H9 (cell line): Measurements from ENCODE around the gene SULT1E1. TPM values are rescaled to one million over a fixed set of nuclear protein-coding genes. Genes with fewer than 3 reads are reported as not detected.

Experiments
- DNase-seq: peaks from one replicate; pipeline ENCODE4 v3.0.0-alpha.2; 2017
- H2AFZ ChIP-seq: one replicate; pipeline ENCODE4 v1.6.1; 2013; ENCODE audit warnings: mild to moderate bottlenecking, low read length, control low read depth, moderate library complexity
- H2AK5ac ChIP-seq: 2 replicates; pipeline ENCODE4 v1.6.1; 2013; ENCODE audit warnings: low read length, control low read depth, mixed read lengths; ENCODE audit not compliant: insufficient read length
- H2BK120ac ChIP-seq: one replicate; pipeline ENCODE4 v1.6.1; 2013; ENCODE audit warnings: low read depth, mild to moderate bottlenecking, low read length, control low read depth, inconsistent platforms; ENCODE audit not compliant: poor library complexity, severe bottlenecking
- H2BK12ac ChIP-seq: 2 replicates; pipeline ENCODE4 v1.6.1; 2013; ENCODE audit warnings: low read length, control low read depth, mixed read lengths, low read depth; ENCODE audit not compliant: insufficient read length
- H2BK15ac ChIP-seq: 2 replicates; pipeline ENCODE4 v1.6.1; 2013; ENCODE audit warnings: low read depth, low read length, control low read depth
- H2BK20ac ChIP-seq: one replicate; pipeline ENCODE4 v1.6.1; 2013; ENCODE audit warnings: low read depth, mild to moderate bottlenecking, low read length, control low read depth, inconsistent platforms; ENCODE audit not compliant: poor library complexity, severe bottlenecking
- H2BK5ac ChIP-seq: 2 replicates; pipeline ENCODE4 v1.6.1; 2013; ENCODE audit warnings: low read length, control low read depth, mixed read lengths; ENCODE audit not compliant: insufficient read length
- H3K14ac ChIP-seq: 2 replicates; pipeline ENCODE4 v1.6.1; 2013; ENCODE audit warnings: low read length, control low read depth; ENCODE audit not compliant: insufficient read depth
- H3K18ac ChIP-seq: 2 replicates; pipeline ENCODE4 v1.6.1; 2013; ENCODE audit warnings: low read depth, mild to moderate bottlenecking, mixed read lengths, low read length, control low read depth; ENCODE audit not compliant: insufficient read length
- H3K23ac ChIP-seq: 2 replicates; pipeline ENCODE4 v1.6.1; 2013; ENCODE audit warnings: low read length, control low read depth, mixed read lengths, low read depth; ENCODE audit not compliant: insufficient read length
- H3K23me2 ChIP-seq: 2 replicates; pipeline ENCODE4 v1.6.1; 2013; ENCODE audit warnings: low read depth, mild to moderate bottlenecking, mixed read lengths, low read length, control low read depth; ENCODE audit not compliant: insufficient read length, poor library complexity, severe bottlenecking
- H3K27ac ChIP-seq: 2 replicates; pipeline ENCODE4 v1.5.1; 2013; ENCODE audit warnings: low read length, control low read depth, mixed read lengths, low read depth; ENCODE audit not compliant: insufficient read length
- H3K27me3 ChIP-seq: 2 replicates; pipeline ENCODE4 v1.6.1; 2013; ENCODE audit warnings: low read length, control low read depth, inconsistent platforms; ENCODE audit not compliant: insufficient read depth
- H3K4ac ChIP-seq: 2 replicates; pipeline ENCODE4 v1.6.1; 2013; ENCODE audit warnings: low read depth, mild to moderate bottlenecking, control low read depth, inconsistent platforms, low read length, moderate library complexity
- H3K4me1 ChIP-seq: 2 replicates; pipeline ENCODE4 v1.6.1; 2013; ENCODE audit warnings: low read length, control low read depth, inconsistent platforms; ENCODE audit not compliant: insufficient read depth
- H3K4me2 ChIP-seq: 2 replicates; pipeline ENCODE4 v1.6.1; 2013; ENCODE audit warnings: low read length, control low read depth, mixed read lengths; ENCODE audit not compliant: insufficient read length, insufficient read depth
- H3K56ac ChIP-seq: 2 replicates; pipeline ENCODE4 v1.6.1; 2013; ENCODE audit warnings: low read depth, mild to moderate bottlenecking, mixed read lengths, low read length, control low read depth; ENCODE audit not compliant: insufficient read length
- H3K79me1 ChIP-seq: 2 replicates; pipeline ENCODE4 v1.6.1; 2013; ENCODE audit warnings: low read depth, mild to moderate bottlenecking, moderate library complexity, low read length, control low read depth, inconsistent platforms; ENCODE audit not compliant: insufficient read depth, poor library complexity, severe bottlenecking
- H3K79me2 ChIP-seq: 2 replicates; pipeline ENCODE4 v1.6.1; 2013; ENCODE audit warnings: low read length, control low read depth, inconsistent platforms; ENCODE audit not compliant: insufficient read depth
- H3K9ac ChIP-seq: 2 replicates; pipeline ENCODE4 v1.6.1; 2013; ENCODE audit warnings: low read length, control low read depth, mixed read lengths; ENCODE audit not compliant: insufficient read length; ENCODE audit errors: extremely low read depth
- H3K9me3 ChIP-seq: one replicate; pipeline ENCODE4 v1.6.1; 2013; ENCODE audit warnings: low read depth, low read length, inconsistent platforms; ENCODE audit not compliant: control insufficient read depth
- H3T11ph ChIP-seq: one replicate; pipeline ENCODE4 v1.6.1; 2013; ENCODE audit warnings: mild to moderate bottlenecking, low read length, control low read depth, inconsistent platforms
- H4K20me1 ChIP-seq: one replicate; pipeline ENCODE4 v1.6.1; 2013; ENCODE audit not compliant: control insufficient read depth, insufficient read length, insufficient read depth
- H4K5ac ChIP-seq: 2 replicates; pipeline ENCODE4 v1.6.1; 2013; ENCODE audit warnings: low read depth, mild to moderate bottlenecking, mixed read lengths, low read length, control low read depth; ENCODE audit not compliant: insufficient read length
- H4K8ac ChIP-seq: replicated peaks from 2 replicates; pipeline ENCODE4 v1.6.1; 2013; ENCODE audit warnings: low read length, control low read depth, mixed read lengths, low read depth; ENCODE audit not compliant: insufficient read length
- H4K91ac ChIP-seq: 2 replicates; pipeline ENCODE4 v1.6.1; 2013; ENCODE audit warnings: low read depth, mild to moderate bottlenecking, moderate library complexity, mixed read lengths, low read length, control low read depth; ENCODE audit not compliant: insufficient read length
- H3K27ac Mint-ChIP-seq, 3 experiments: 2 replicates in 2 of 3; 3 replicates in 1 of 3; pipeline ENCODE4 v1.8.0; 2020 to 2021; ENCODE audit warnings: mixed read lengths in 3 of 3, mild to moderate bottlenecking in 1 of 3, moderate library complexity in 1 of 3
- H3K27me3 Mint-ChIP-seq: 2 replicates; pipeline ENCODE4 v1.8.0; 2021; ENCODE audit warnings: low read depth, mild to moderate bottlenecking, moderate library complexity, mixed read lengths
- H3K36me3 Mint-ChIP-seq, 3 experiments: 2 replicates in 2 of 3; 3 replicates in 1 of 3; pipeline ENCODE4 v1.8.0; 2020 to 2021; ENCODE audit warnings: low read depth in 3 of 3, mixed read lengths in 3 of 3; ENCODE audit not compliant: insufficient read depth in 1 of 3
- H3K4me1 Mint-ChIP-seq, 2 experiments: 2 replicates each; pipeline ENCODE4 v1.8.0; 2020; ENCODE audit warnings: mixed read lengths in 2 of 2
- H3K4me3 Mint-ChIP-seq, 2 experiments: 2 replicates in 1 of 2; 3 replicates in 1 of 2; pipeline ENCODE4 v1.8.0; 2020 to 2021; ENCODE audit warnings: mild to moderate bottlenecking in 2 of 2, mixed read lengths in 2 of 2, moderate library complexity in 1 of 2
- H3K9me3 Mint-ChIP-seq, 2 experiments: 2 replicates in 1 of 2; 3 replicates in 1 of 2; pipeline ENCODE4 v1.8.0; 2020; ENCODE audit warnings: mild to moderate bottlenecking in 2 of 2, mixed read lengths in 2 of 2, moderate library complexity in 1 of 2
- total RNA-seq: library from RNA; stranded (reverse); gene quantifications from 2 replicates; pipeline ENCODE4 v1.2.1, GENCODE V29; 2021
- TF ChIP-seq, protein P1 (sequence below): fragments of 200-600 bp; sonication (generic); conservative IDR thresholded peaks from 3 replicates; pipeline ENCODE4 v1.8.0; 2021; ENCODE audit warnings: antibody characterized with exemption, mild to moderate bottlenecking

Gene SULT1E1
- total RNA-seq, 1 experiment from 2014 or later: not detected

DNA sequence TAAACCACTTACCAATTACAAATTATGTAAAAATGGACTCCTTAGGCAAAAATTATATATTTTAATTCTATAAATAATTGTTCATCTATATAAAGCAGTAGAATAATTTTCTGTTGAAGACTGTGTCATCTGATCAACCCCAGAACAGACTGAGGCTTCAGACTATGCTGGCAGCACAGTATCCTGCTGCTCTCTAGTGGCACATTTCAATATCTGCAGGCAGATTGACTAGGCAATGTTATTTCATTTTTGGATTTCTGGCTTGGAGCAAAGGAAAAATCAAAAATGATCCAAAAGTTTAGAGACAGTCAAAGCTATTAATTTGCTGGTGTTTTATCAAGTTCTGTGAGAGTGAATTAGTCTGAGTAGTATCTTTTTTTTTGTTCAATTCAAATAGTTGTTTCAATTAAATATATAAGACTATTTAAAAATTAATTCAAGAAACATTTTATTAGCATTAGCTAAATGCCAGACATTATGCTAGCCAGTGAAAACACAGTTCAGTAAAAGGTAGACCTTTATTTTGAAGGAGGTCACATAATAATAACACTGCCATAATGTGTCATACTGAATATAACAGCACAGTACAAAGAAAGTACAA is 21.3 kb upstream of the SULT1E1 start:
- no peak overlapping the region for H3K23ac ChIP-seq
- H3K4me1 Mint-ChIP-seq: no peaks in the 10 kb centered on the region
- no peaks in the 10 kb centered on the region for H3K4me1 ChIP-seq
- H2AK5ac ChIP-seq: no peak overlapping the region
- H3K27ac ChIP-seq: no peak overlapping the region
- H3K27ac Mint-ChIP-seq: no peak overlapping the region
- no peaks in the 10 kb centered on the region for H3K79me2 ChIP-seq
- TF ChIP-seq, protein P1, sequence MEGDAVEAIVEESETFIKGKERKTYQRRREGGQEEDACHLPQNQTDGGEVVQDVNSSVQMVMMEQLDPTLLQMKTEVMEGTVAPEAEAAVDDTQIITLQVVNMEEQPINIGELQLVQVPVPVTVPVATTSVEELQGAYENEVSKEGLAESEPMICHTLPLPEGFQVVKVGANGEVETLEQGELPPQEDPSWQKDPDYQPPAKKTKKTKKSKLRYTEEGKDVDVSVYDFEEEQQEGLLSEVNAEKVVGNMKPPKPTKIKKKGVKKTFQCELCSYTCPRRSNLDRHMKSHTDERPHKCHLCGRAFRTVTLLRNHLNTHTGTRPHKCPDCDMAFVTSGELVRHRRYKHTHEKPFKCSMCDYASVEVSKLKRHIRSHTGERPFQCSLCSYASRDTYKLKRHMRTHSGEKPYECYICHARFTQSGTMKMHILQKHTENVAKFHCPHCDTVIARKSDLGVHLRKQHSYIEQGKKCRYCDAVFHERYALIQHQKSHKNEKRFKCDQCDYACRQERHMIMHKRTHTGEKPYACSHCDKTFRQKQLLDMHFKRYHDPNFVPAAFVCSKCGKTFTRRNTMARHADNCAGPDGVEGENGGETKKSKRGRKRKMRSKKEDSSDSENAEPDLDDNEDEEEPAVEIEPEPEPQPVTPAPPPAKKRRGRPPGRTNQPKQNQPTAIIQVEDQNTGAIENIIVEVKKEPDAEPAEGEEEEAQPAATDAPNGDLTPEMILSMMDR: peak; percentile 89
- H2BK120ac ChIP-seq: no peak overlapping the region
- no peaks in the 10 kb centered on the region for H3K27me3 ChIP-seq
- H3K56ac ChIP-seq: no peak overlapping the region
- peaks cover 2 to 12% (median 5%) of the 10 kb centered on the region in 3 experiments; a peak in 4 of 7 replicates for H3K36me3 Mint-ChIP-seq
- H4K5ac ChIP-seq: no peak overlapping the region
- no peak overlapping the region for H4K91ac ChIP-seq
- H2BK15ac ChIP-seq: no peak overlapping the region
- peak; percentile 26 for DNase-seq
- H2AFZ ChIP-seq: no peak overlapping the region
- no peak overlapping the region for H3K9ac ChIP-seq
- H4K20me1 ChIP-seq: no peaks in the 10 kb centered on the region
- H3K9me3 Mint-ChIP-seq: peaks cover 9 to 12% of the 10 kb centered on the region in 2 experiments
- no peak overlapping the region for H2BK12ac ChIP-seq
- H3K4me3 Mint-ChIP-seq: no peak overlapping the region
- H3K9me3 ChIP-seq: peaks cover 8% of the 10 kb centered on the region
- no peak overlapping the region for H2BK5ac ChIP-seq
- no peak overlapping the region for H3K18ac ChIP-seq
- no peaks in the 10 kb centered on the region for H3K23me2 ChIP-seq
- H3K4ac ChIP-seq: no peak overlapping the region
- no peaks in the 10 kb centered on the region for H3K27me3 Mint-ChIP-seq
- H2BK20ac ChIP-seq: no peak overlapping the region
- no peak overlapping the region for H3K4me2 ChIP-seq
- no peak overlapping the region for H3K14ac ChIP-seq
- H3T11ph ChIP-seq: no peak overlapping the region
- H4K8ac ChIP-seq: no peak overlapping the region
- no peaks in the 10 kb centered on the region for H3K79me1 ChIP-seq
